Measurements from ENCODE around the gene SH3BP5L. TPM values are rescaled to one million over a fixed set of nuclear protein-coding genes. Genes with fewer than 3 reads are reported as not detected.

The SH3BP5L gene
- total RNA-seq, 4 donors from 2014 or later = 21.9 to 38.7 (median 28.4) TPM

- Histone ChIP-seq H3K4me3 (peak overlapping the region; percentile 70 to 95), H3K4me1 (peaks cover 0 to 58% (median 22%) of the 10 kb centered on the region in 3 donors), H3K9me3 (no peaks in the 10 kb centered on the region), H3K27me3 (no peaks in the 10 kb centered on the region), H3K36me3 (peaks cover 0 to 5% of the 10 kb centered on the region in 2 donors), H3K27ac (peak overlapping the region; percentile 97 to 100 (median 99))
- 24 to 28% methylated on average over 3 to 7 of the region's 10 CpGs for WGBS, 2 donors (ENCODE audit: low coverage in 1 of 2)
- ATAC-seq = no peak
- TF ChIP-seq CTCF (IDR thresholded peaks at IDR 0.05) (no peak), POLR2AphosphoS5 (IDR thresholded peaks at IDR 0.05) (no peak), POLR2A (IDR thresholded peaks at IDR 0.05) (no peak), EP300 (IDR thresholded peaks at IDR 0.05) (no peak)
Measured at GRCh38 chr1:248839168-248839555, 13.4 kb upstream of the SH3BP5L start.

- Histone ChIP-seq H3K27ac (peak overlapping the region; percentile 97 to 100 (median 99)), H3K4me1 (peaks cover 0 to 55% (median 22%) of the 10 kb centered on the region in 3 donors), H3K4me3 (peak overlapping the region; percentile 70 to 95), H3K9me3 (no peaks in the 10 kb centered on the region), H3K36me3 (peaks cover 0 to 5% of the 10 kb centered on the region in 2 donors), H3K27me3 (no peaks in the 10 kb centered on the region)
- 0% methylated on average over 19 of the region's 82 CpGs; no CpG with 5 or more reads in 1 of the 2 donors for WGBS, 2 donors (ENCODE audit: low coverage in 1 of 2)
- TF ChIP-seq CTCF (IDR thresholded peaks at IDR 0.05) (no peak), EP300 (IDR thresholded peaks at IDR 0.05) (no peak), POLR2A (IDR thresholded peaks at IDR 0.05) (peak; percentile 91 to 96), POLR2AphosphoS5 (IDR thresholded peaks at IDR 0.05) (peak; percentile 77)
- peak; percentile 88 for ATAC-seq
Measured at GRCh38 chr1:248838357-248839167, 12.8 kb upstream of the SH3BP5L start.

- WGBS, 2 donors (ENCODE audit: low coverage in 1 of 2) = 0% methylated on average over 2 of the region's 48 CpGs; no CpG with 5 or more reads in 1 of the 2 donors
- H3K4me1 ChIP-seq = peaks cover 0 to 48% (median 22%) of the 10 kb centered on the region in 3 donors
- TF ChIP-seq POLR2A (IDR thresholded peaks at IDR 0.05) (no peak), CTCF (IDR thresholded peaks at IDR 0.05) (peak in 2 of 4 experiments; percentile 9 to 35), EP300 (IDR thresholded peaks at IDR 0.05) (no peak), POLR2AphosphoS5 (IDR thresholded peaks at IDR 0.05) (peak; percentile 86)
Measured at GRCh38 chr1:248837781-248838356, 12.2 kb upstream of the SH3BP5L start, which contains the start of gene ZNF672. Gene ZNF672 (plus strand): TSS chr1:248838224. CDS start chr1:248847275, 9,051 bp downstream.

GRCh38 chr1:248837045-248837780 lies 11.5 kb upstream of the SH3BP5L start:
- no peak for ATAC-seq
- Histone ChIP-seq H3K9me3 (no peaks in the 10 kb centered on the region), H3K4me1 (peaks cover 0 to 41% (median 16%) of the 10 kb centered on the region in 3 donors), H3K27ac (peak overlapping the region; percentile 62 to 100 (median 99)), H3K36me3 (no peaks in the 10 kb centered on the region), H3K4me3 (peak overlapping the region; percentile 70 to 95), H3K27me3 (no peaks in the 10 kb centered on the region)
- TF ChIP-seq POLR2AphosphoS5 (IDR thresholded peaks at IDR 0.05) (no peak), CTCF (IDR thresholded peaks at IDR 0.05) (no peak), POLR2A (IDR thresholded peaks at IDR 0.05) (no peak), EP300 (IDR thresholded peaks at IDR 0.05) (no peak)
- WGBS, 2 donors (ENCODE audit: low coverage in 1 of 2) = 56 to 57% methylated on average over 9 of the region's 11 CpGs

More at GRCh38 chr1:248837781-248838356, 12.2 kb upstream of the SH3BP5L start, which contains the start of gene ZNF672:
- no peaks in the 10 kb centered on the region for H3K9me3 ChIP-seq
- no peaks in the 10 kb centered on the region for H3K27me3 ChIP-seq
- H3K27ac ChIP-seq = peak within 1 kb of the TSS; percentile 97 to 100 (median 99)
- H3K4me3 ChIP-seq = peak within 1 kb of the TSS; percentile 70 to 95
- H3K36me3 ChIP-seq = peaks cover 0 to 3% of the 10 kb centered on the region in 2 donors
- ATAC-seq = peak; percentile 95

All from gastroesophageal sphincter (tissue), 4 donors.